HG03457 (cell line): Measurements from ENCODE around the gene UFSP1.
"Not testable (repeated sequence)": the region's sequence is repeated elsewhere in the genome, so short reads cannot be mapped to it uniquely, and the experiment has no call there.

ENCODE experiments used
- ATAC-seq: cut with Tn5 transposase; IDR thresholded peaks from one replicate; pipeline ENCODE4 v1.9.1; 2021; ENCODE audit warnings: moderate number of reproducible peaks; ENCODE audit not compliant: unreplicated experiment

Gene UFSP1

DNA sequence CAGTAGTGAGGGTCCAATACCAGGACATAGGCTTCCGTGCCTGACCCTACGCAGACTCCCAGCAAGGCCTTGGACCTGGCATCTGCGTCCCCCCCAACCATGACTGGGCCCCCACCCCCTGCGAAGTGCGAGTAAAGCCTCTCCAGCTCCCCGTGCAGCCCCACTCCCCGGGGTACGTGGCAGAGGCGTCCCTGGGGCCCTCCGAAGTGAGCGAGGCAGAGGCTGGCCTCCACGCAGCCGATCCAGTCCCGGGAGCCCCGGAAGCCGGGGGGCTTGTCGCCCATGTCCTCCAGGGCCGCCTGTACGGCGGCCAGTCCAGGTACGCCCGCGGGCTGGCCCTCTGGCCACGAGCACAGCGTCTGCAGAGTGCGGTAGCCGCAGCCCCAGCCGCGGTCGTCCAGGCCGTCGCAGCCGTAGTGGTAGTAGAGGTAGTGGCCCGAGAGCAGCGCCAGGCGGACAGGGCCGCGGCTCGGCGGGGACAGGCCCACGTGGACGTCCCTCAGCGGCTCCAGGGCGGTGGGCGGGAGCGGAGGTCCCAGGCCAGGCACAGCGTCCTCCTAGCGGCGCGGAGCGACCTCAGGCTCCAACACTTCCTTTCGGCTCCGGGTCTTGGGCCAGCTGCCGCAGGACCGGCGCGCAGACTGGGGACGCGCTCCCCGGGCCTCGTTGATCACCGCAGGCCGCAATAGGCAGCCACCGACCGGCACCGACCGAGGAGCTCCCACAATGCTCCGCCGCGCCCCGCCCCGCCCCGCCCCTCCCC is at the start of gene UFSP1:
UFSP1 (minus strand) TSS at position 728 of the 763 bp plus-strand sequence; CDS start at position 284, 444 bp downstream.
- ATAC-seq, result peak; percentile 5

DNA sequence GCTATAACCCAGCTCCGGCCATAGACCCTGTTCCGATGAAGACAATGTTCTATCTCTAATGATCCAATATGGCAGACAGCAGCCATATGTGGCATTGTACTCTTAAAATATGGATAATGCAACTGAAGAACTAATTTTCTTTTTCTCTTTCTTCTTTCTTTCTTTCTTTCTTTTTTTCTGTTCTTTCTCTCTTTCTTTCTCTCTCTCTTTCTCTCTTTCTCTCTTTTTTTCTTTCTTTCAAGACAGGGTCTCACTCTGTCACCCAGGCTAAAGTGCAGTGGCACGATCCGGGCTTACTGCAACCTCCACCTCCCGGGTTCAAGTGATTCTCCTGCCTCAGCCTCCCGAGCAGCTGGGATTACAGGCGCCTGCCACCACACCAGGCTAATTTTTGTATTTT is 46.7 kb upstream of the UFSP1 start:
- ATAC-seq, result not testable (repeated sequence)

DNA sequence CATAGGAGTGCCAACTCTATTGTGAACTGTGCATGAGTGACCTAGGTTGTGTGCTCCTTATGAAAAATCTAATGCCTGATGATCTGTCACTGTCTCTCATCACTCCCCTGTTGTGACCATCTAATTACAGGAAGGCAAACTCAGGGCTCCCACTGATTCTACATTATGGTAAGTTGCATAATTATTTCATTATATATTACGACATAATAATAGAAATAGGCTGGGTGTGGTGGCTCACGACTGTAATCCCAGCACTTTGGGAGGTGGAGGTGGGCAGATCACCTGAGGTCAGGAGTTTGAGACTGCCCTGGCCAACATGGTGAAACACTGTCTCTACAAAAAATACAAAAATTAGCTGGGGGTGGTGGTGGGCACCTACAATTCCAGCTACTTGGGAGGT is 45.9 kb upstream of the UFSP1 start:
- ATAC-seq, result not testable (repeated sequence)

DNA sequence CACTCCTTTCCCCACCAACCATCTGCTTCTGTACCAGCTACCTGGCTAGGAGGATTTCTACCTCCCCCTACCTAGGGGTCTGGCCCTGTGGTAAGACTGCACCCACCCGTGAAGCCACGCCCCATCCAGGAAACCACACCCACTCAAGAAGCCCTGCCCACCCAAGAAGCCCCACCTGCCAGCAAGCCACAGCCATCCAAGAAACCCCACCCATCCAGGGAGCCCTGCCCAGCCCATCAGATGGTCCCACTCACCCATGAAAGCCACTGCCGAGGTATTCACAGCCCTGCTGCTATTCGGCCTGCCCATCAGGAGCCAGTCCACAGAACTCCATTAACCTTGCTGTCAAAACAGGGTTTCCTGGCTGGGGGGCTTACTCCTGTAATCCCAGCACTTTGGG is 44.2 kb upstream of the UFSP1 start:
- ATAC-seq, result no peak

DNA sequence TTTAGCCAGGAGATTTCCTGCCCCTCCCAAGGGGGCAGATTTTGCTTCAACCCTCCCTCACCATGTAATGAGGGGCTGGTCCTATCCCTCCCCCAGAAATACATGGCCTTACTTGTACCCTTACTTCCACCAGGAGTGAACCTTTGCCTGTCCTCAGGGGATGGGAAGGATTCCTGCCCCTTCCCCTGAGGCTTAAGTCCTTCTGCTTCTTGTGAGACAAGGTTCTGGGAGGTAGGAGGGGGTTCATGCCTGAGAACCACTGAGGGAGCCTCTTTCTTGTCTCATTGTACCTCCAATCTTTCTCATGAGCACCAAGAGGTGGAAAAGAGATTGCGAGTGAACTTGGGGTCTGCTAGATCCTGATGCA is 40.3 kb upstream of the UFSP1 start:
- ATAC-seq, result no peak

DNA sequence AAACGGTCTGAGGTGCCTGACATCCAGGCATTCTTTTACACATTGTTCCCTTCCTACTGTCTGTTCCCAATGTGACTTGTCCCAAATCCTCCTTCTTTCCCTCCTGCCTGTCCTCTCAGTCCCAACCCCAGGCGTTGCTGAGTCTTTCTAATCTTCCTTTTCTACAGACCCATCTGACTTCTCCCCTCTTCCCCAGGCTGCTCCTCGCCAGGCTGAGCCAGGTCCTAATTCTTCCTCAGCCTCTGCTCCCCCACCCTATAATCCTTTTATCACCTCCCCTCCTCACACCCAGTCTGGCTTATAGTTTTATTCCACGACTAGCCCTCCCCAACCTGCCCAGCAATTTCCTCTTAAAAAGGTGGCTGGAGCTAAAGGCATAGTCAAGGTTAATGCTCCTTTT is 34.1 kb upstream of the UFSP1 start:
- ATAC-seq, result not testable (repeated sequence)

DNA sequence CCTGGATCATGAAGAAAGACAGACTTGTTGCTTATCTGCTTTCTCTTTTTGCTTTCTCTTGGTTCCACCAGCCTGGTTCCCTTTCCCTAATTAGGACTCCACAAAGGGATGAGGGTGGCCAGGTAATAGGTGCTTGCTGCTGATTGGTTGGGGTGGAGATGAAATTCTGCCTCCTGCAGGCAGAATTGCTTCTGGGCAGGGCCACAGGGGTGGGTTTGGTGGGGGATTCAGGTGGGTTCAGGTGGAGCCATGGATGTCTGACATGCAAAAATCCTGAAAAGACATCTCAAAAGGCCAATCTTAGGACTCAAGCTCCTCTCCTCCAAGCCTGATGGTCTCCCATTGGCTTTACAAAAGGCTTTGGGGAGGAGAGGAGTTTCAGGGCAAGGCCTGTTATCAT is 31.5 kb upstream of the UFSP1 start:
- ATAC-seq, result no peak

DNA sequence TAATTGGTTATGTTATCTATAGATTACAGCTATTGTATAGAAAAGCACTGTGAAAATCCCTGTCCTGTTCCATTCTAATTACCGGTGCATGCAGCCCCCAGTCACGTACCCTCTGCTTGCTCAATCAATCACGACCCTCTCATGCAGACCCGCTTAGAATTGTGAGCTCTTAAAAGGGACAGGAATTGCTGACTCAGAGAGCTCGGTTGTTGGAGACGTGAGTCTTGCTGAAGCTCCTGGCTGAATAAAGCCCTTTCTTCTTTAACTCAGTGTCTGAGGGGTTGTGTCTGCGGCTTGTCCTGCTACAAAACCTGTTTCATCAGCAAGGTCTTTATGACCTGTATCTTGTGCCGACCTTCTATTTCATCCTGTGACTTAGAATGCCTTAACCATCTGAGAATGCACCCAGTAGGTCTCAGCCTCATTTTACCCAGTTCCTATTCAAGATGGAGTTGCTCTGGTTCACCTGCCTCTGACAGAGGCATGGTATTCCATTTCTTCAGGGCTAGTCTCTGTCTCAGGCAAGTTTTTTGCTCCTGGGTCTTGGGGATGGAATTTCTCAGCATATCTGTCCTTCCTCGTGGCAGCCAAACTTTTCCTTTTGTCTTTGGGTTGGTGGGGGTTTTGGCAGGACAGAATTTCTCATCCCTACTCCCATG is 30.4 kb upstream of the UFSP1 start:
- not testable (repeated sequence) for ATAC-seq

DNA sequence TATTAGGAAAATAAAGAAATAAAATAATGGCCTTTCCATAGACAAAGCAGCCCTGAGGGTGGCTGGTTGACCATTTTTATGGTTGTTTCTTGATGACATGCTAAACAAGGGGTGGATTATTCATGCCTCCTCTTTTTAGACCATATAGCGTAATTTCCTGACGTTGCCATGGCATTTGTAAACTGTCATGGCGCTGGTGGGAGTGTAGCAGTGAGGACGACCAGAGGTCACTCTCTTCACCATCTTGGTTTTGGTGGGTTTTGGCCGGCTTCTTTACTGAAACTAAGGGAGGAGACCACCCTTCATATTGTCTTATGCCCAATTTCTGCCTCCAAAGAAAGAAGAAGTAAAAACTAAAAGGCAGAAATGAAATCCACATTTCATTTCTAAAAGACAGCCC is 29.8 kb upstream of the UFSP1 start:
- not testable (repeated sequence) for ATAC-seq

DNA sequence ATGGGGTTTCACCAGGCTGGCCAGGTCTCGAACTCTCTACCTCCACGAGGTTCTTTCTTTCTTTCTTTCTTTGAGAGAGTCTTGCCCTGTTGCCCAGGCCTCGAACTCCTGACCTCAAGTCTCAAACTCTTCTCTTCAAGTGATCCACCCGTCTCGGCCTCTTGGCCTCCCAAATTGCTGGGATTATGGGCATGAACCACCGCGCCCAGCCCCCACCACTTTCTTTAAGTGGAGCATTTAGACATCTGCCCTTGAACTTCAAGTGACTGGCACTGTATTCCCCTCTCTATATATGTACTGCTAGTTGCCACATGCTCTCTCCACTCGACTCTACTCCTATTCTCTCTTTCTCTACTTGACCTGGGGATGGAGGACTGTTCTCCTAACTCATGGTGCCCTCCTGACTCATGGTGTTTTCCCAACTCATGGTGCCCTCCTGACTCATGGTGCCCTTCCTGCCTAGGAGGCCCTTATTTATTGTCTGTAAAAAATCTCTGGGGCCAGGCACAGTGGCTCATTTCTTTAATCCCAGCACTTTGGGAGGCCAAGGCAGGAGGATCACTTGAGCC is 25.4 kb upstream of the UFSP1 start:
- no peak for ATAC-seq

DNA sequence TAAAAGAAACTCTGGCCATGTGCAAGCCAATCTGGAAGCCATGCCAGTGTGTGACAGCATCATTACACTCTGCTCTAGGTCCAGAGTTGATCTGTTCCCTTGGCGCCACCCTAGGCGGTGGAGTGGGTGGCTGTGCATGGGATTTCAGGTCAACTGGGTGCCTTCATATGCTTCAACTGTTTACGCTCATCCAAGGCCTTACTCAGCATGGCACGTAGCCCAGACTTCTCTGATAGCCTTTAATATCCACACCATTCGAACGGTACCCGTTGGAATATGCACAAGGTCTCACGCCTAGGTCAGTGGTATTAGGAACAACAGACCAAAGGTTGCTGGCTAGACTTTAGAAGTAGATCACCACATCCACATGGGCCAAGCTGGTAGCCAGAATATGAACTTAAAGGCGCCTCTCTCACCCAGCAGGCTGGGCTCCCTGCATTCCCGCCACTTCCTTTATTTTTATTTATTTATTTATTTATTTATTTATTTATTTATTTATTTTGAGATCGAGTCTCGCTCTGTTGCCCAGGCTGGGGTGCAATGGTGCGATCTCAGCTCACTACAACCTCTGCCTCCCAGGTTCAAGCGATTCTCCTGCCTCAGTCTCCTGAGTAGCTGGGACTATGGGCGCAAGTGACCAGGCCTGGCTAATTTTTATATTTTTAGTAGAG is 24.8 kb upstream of the UFSP1 start:
- no peak for ATAC-seq

DNA sequence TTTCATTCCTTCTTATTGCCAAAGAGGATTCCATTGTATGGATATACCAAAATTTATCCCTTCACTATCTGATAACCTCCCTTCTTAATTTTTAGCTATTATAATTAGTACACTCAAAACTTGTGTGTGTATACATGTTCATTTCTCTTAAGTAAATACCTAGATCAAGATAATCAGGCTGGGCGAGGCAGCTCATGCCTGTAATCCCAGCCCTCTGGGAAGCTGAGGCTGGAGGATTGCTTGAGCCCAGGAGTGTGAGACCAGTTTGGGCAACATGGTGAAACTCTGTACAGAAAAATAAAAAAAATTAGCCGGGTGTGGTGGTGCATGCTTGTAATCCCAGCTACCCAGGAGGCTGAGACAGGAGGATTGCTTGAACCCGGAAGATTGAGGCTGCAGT is 22.0 kb upstream of the UFSP1 start:
- ATAC-seq, result no peak

DNA sequence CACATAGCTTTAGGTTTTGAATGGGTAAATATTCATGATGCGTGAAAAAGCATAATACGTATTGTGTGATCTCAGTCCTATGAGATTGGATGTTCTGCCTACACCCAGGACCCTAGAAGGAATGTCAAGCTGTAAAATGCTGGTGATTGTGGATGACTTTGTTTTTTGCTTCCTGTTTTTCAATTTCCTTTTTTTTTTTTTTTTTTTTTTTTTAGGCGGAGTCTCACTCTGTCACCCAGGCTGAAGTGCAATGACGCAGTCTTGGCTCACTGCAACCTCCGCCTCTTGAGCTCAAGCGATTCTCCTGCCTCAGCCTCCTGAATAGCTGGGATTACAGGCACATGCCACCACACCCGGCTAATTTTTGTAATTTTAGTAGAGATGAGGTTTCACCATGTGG is 20.9 kb upstream of the UFSP1 start:
- not testable (repeated sequence) for ATAC-seq

DNA sequence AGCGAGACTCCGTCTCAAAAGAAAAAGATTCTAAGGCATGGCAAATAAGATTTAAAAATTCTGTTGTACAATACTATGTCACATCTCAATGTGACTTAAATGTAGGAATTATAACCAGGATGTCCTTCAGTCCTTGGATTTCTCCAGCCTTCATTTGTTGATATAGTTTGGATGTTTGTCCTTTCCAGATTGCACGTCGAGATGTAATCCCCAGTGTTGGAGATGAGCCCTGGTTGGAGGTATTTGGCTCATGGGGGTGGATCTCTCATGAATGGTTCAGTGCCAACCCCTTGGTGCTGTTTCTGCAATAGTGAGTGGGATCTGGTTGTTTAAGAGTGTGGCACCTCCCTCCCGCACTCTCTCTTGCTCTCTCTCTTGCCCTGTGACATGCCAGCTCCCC is 19.0 kb upstream of the UFSP1 start:
- ATAC-seq, result no peak

DNA sequence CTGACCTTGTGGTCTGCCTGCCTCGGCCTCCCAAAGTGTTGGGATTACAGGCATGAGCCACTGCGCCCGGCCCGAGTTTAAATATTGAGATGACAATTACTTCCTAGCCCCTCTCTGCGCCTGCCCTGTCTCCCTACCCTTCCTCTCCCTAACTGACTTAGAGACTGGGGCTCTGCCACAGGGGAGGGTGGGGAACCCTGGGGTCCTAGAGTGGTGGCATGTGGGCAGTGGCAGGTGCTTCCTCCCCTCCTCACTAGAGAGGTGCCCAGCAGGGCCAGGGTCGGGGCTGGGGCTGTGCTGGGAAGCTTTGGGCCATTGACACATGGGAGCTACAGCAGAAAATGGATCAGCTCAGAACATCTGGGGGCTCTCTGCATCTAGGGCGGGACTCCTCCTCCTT is 13.1 kb upstream of the UFSP1 start:
- ATAC-seq, result no peak

DNA sequence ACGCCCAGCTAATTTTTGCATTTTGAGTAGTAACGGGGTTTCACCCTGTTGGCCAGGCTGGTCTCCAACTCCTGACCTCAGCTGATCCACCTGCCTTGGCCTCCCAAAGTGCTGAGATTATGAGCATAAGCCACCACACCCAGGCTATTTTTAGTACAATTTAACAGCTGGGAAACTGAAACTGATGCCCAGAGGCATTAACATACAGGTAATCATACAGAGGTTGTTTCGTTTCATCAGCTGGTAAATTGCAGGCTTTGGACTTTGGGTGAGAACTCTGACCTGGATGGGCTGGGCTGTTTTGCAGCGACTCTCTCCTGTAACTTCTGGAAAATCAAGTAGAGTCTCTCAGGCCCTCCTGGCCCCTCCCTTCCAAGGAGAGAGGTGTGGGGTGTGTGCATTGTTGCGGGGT is 12.4 kb upstream of the UFSP1 start:
- no peak for ATAC-seq

DNA sequence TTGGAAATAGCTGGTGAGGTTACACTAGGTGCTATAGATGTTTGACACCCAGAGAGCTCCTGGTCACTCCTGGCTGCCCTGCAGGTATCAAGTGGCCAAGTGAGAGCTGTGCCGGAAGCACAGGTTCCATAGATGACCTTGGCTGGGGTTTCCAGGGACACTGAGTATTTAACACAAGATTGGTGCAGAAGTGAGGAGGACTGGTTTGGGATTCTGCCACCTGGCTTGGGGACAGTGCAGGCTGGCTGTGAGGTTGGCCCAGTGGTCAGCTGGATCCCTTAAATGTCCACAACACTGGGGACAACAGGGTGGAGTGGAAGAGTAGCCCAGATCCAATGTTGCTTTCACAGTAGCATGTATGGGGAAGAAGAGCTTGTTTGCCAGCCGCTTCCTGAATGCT is 11.5 kb upstream of the UFSP1 start:
- no peak for ATAC-seq

DNA sequence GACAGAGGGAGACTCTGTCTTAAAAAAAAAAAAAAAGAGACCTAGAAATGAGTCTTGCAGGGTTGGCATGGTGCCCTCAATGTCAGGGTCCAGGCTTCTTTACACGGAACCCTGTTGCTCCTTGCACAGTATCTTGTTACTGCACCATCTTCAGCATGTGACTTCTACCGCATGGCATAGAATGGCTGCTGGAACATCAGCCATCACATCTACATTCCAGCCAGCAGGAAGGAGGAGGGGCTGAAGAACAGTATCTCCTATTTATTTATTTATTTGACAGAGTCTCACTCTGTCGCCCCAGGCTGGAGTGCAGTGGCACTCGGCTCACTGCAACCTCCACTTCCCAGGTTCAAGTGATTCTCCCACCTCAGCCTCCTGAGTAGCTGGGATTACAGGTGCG is 9.9 kb upstream of the UFSP1 start:
- ATAC-seq, result no peak

DNA sequence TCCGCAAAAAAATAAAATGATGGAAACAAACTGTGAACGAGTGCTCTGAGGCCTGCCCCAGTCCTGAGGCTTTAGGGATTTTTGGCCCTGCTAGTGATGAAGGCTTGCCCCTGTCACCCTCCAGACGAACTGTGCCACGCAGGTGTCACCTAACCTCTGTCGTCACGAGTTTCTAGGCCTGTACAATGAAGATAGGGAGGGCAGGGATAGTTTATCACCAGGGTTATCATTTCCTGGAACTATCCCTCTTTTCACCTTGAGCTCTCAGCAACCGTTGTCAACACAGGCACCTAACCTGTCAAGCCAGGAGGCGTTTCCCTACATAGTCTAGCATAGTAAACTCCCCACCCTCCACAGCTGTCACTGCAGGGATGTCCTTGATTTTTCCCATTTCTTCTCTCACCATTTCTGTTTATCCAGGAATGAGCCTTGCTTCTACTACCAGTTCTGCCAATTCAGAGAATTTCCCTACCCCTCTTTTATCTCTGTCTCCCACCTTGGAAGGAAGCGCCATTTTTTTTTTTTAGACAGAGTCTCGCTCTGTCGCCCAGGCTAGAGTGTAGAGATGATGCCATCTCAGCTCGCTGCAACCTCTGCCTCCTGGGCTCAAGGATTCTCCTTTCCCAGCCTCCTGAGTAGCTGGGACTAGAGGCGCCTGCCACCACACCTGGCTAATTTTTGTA is 8.4 kb upstream of the UFSP1 start:
- ATAC-seq, result no peak

DNA sequence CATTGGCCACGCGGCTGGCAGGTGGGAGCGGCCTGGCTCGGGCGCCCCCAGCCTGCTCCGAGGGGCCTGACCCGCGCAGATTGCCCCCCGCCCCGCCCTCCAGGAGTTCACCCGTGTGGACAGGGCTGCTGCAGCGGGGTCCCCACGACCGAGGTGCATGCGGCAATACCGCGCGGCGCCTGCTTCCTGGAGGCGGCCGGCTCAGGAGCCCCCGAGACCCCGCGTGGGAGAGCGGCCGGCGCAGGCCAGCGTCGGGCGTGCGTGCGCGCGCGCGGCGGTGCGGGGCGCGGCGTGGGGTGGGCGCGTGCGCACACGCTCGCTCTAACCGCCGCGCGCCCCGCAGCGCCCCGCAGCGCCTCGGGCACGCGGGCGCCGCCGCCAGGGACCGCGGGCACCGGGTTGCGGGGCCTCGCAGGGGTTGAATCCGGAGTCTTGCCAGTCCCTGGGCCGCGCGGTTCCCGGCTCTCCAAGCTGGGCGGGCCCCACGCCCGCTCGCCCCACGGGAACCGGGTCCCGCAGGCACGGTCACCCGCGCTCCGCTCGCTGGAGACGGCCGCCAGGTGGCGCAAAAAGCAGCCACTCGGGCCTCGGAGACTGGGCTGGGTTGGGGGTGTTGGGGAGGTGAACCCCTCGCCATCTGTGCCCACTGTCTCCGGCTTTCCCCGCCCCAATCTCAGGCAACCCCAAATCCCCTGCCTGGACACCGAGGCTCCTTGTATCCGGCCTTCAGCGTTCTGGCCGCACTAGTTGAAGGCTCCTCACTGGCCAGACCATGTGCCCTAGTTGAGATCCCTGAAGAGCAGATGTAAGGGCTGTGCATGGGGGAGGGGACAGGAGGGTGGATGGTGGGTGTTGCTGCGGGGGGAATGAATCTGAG is 7.5 kb upstream of the UFSP1 start:
- ATAC-seq, result no peak
